Epithelial cell of proximal tubule (primary cell): ENCODE measurements around the gene PTPN2. TPM values are rescaled to one million over a fixed set of nuclear protein-coding genes. Genes with fewer than 3 reads are reported as not detected.

Experiments
- DNase-seq: peaks from one replicate; pipeline ENCODE4 v3.0.0-alpha.2; 2011; ENCODE audit warnings: low read depth
- H3K4me3 ChIP-seq: 2 replicates; pipeline ENCODE4 v1.5.1; 2011; ENCODE audit warnings: low read depth, mild to moderate bottlenecking, low read length
- total RNA-seq: library from RNA; depleted of rRNA; stranded (reverse); fragments of >200 nt; gene quantifications from 2 replicates; pipeline ENCODE4 v1.2.3, GENCODE V29; 2015
- TF ChIP-seq, protein P1 (sequence below): conservative IDR thresholded peaks from 2 replicates; pipeline ENCODE4 v1.5.1; 2012; ENCODE audit warnings: low read depth, mild to moderate bottlenecking, low read length

The PTPN2 gene
- total RNA-seq, 1 donor from 2014 or later: 54.0 TPM

DNA sequence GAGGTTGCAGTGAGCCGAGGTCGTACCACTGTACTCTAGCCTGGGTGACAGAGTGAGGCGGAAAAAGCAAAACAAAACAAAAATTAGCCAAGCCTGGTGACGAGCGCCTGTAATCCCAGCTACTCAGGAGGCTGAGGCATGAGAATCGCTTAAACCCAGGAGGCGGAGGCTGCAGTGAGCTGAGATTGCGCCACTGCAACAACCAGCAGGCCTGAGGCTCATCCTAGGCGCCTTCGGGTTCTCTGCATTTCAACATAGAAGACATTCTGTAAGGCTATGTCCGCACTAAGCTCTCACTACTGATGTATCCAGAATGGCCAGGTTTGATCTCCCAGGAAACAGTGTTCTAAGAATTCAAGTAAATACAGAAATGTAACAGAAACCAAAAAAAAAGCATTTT, 23.5 kb downstream of the PTPN2 start:
- TF ChIP-seq, protein P1, sequence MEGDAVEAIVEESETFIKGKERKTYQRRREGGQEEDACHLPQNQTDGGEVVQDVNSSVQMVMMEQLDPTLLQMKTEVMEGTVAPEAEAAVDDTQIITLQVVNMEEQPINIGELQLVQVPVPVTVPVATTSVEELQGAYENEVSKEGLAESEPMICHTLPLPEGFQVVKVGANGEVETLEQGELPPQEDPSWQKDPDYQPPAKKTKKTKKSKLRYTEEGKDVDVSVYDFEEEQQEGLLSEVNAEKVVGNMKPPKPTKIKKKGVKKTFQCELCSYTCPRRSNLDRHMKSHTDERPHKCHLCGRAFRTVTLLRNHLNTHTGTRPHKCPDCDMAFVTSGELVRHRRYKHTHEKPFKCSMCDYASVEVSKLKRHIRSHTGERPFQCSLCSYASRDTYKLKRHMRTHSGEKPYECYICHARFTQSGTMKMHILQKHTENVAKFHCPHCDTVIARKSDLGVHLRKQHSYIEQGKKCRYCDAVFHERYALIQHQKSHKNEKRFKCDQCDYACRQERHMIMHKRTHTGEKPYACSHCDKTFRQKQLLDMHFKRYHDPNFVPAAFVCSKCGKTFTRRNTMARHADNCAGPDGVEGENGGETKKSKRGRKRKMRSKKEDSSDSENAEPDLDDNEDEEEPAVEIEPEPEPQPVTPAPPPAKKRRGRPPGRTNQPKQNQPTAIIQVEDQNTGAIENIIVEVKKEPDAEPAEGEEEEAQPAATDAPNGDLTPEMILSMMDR: no peak
- DNase-seq: no peak
- H3K4me3 ChIP-seq: no peak overlapping the region

- TF ChIP-seq, protein P1: no peak
- H3K4me3 ChIP-seq: no peak overlapping the region
- no peak for DNase-seq
Measured at GRCh38 chr18:12858991-12859390, 25.0 kb downstream of the PTPN2 start.

GRCh38 chr18:12857991-12858544, 26.0 kb downstream of the PTPN2 start:
- H3K4me3 ChIP-seq: no peak overlapping the region
- no peak for DNase-seq

GRCh38 chr18:12857215-12857905, 26.7 kb downstream of the PTPN2 start:
- TF ChIP-seq, protein P1: no peak
- DNase-seq: no peak
- no peak overlapping the region for H3K4me3 ChIP-seq

More at GRCh38 chr18:12857991-12858544, 26.0 kb downstream of the PTPN2 start:
- TF ChIP-seq, protein P1: no peak

DNA sequence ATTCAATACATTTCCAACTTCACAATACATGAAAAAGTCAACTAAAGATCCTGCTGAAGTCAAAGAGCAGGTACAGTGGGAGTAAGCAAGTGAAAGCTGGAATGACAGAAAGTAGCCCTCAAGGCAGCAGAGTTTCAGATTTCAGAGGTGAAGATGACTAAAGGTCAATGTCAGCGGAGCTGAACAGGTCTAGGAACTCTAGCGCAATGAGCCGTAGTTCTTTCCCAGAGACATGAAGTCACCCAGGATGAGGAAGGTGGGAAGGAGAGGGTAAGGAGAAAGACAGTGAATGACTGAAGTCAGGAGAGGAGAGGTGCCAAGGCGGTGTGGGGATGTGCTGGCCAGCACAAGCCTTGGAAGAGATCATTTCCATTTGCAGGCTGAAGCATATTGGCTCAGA, 28.1 kb downstream of the PTPN2 start:
- no peak for DNase-seq
- no peak overlapping the region for H3K4me3 ChIP-seq
- TF ChIP-seq, protein P1: no peak

GRCh38 chr18:12852566-12853315, 31.3 kb downstream of the PTPN2 start:
- H3K4me3 ChIP-seq: no peak overlapping the region
- DNase-seq: no peak
- TF ChIP-seq, protein P1: no peak
